Kidney epithelial cell (primary cell): ENCODE measurements around the gene PKD1L1. TPM values are rescaled to one million over a fixed set of nuclear protein-coding genes. Genes with fewer than 3 reads are reported as not detected.

Experiments used
- DNase-seq: peaks from one replicate; pipeline ENCODE4 v3.0.0-alpha.2; 2010; ENCODE audit warnings: low read depth
- H3K27me3 ChIP-seq: 2 replicates; pipeline ENCODE4 v1.6.0; 2011; ENCODE audit warnings: low read length; ENCODE audit not compliant: control insufficient read depth, insufficient read depth
- H3K36me3 ChIP-seq: 2 replicates; pipeline ENCODE4 v1.5.1; 2011; ENCODE audit warnings: low read length; ENCODE audit not compliant: control insufficient read depth, insufficient read depth
- H3K4me3 ChIP-seq: 2 replicates; pipeline ENCODE4 v1.5.1; 2011; ENCODE audit warnings: low read depth, mild to moderate bottlenecking, control low read depth, low read length
- total RNA-seq: library from RNA; depleted of rRNA; stranded (reverse); fragments of >200 nt; gene quantifications from 2 replicates; pipeline ENCODE4 v1.2.3, GENCODE V29; 2015
- TF ChIP-seq, protein P1 (sequence below): IDR thresholded peaks from 2 replicates; pipeline ENCODE4 v1.5.1; 2011; ENCODE audit warnings: mild to moderate bottlenecking, moderate library complexity, low read length, control low read depth, inconsistent platforms; ENCODE audit not compliant: insufficient read depth, poor library complexity, severe bottlenecking

The PKD1L1 gene
- total RNA-seq, 1 donor from 2014 or later, result 0.08 TPM

DNA sequence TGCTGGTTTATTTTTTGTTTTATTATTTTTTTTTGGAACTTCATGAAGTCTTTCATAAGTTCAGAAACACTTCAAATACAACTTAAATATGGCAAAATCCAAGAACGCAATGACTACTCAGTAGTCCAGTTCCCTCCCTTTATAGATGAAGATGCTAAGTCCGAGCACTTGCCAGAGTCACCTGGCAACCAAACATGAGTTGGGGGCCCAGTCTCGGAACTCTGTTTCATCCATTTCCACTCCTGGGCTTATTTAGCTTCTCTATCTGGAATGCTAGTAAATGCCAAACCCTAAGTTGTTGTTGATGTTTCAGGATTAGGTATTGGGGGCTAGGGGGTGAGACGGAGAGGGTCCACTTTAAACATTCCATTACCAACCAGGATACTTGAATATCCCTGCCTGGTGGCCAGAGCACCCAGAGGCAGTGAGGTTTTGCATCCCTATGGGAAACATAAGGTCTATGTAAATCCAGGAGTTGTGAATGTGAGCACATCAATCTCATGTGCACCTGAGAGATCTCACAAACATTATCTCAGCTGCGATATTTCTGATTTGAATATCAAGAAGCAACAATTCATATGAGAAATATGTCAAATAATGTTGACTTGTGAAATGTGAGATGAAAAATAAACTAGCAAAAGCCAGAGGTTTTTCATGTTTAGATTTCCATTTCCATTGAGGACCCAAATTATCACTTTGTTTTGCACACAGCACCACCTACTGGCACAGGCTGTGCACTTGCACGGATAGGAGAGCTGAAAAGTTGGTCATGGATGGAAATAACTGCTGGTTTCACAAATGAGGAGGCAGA, 129.3 kb downstream of the PKD1L1 start:
- Histone ChIP-seq H3K4me3 (no peak overlapping the region), H3K27me3 (no peaks in the 10 kb centered on the region), H3K36me3 (no peaks in the 10 kb centered on the region)
- DNase-seq, result peak; percentile 23
- TF ChIP-seq, protein P1, sequence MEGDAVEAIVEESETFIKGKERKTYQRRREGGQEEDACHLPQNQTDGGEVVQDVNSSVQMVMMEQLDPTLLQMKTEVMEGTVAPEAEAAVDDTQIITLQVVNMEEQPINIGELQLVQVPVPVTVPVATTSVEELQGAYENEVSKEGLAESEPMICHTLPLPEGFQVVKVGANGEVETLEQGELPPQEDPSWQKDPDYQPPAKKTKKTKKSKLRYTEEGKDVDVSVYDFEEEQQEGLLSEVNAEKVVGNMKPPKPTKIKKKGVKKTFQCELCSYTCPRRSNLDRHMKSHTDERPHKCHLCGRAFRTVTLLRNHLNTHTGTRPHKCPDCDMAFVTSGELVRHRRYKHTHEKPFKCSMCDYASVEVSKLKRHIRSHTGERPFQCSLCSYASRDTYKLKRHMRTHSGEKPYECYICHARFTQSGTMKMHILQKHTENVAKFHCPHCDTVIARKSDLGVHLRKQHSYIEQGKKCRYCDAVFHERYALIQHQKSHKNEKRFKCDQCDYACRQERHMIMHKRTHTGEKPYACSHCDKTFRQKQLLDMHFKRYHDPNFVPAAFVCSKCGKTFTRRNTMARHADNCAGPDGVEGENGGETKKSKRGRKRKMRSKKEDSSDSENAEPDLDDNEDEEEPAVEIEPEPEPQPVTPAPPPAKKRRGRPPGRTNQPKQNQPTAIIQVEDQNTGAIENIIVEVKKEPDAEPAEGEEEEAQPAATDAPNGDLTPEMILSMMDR, result peak; percentile 94

DNA sequence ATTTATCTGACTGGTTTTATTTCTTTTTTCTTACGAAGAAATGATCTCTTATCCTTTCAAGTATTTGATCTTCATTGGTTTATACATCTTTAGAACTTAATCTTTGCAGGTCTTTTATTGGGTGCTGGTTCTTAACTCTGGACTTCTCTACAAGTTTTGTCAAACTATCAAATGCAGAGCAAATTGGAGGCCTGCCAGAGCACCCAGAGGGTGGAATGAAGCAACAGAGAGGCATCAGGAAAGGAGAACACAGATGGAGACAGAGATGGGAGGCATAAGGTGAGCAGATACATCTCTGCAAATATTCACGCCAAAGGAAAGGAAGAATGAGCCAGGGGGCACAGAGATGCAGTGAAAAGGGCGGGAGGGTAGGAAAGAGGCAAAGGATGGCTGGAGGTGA, 130.3 kb downstream of the PKD1L1 start:
- no peak for DNase-seq
- Histone ChIP-seq H3K4me3 (no peak overlapping the region), H3K36me3 (no peaks in the 10 kb centered on the region), H3K27me3 (no peaks in the 10 kb centered on the region)
- TF ChIP-seq, protein P1, result no peak

DNA sequence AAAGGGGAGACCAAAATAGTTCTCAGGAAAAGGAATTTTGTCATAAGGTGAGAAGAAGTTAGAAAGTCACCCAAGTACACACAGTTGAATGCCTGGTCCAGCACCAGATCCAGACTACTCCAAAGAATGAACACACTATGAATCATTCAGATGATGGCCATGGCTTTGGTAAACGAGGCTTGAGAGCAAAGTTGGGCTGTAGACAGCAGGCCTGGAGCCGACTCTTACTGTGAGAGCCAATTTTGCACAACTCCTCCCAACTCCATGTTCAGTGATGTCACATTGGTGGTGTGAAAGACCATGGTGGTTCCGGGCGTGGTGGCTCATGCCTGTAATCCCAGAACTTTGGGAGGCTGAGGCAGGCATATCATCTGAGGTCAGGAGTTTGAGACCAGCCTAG, 131.6 kb downstream of the PKD1L1 start:
- Histone ChIP-seq H3K4me3 (no peak overlapping the region), H3K36me3 (no peaks in the 10 kb centered on the region), H3K27me3 (no peaks in the 10 kb centered on the region)
- no peak for DNase-seq
- TF ChIP-seq, protein P1, result no peak

DNA sequence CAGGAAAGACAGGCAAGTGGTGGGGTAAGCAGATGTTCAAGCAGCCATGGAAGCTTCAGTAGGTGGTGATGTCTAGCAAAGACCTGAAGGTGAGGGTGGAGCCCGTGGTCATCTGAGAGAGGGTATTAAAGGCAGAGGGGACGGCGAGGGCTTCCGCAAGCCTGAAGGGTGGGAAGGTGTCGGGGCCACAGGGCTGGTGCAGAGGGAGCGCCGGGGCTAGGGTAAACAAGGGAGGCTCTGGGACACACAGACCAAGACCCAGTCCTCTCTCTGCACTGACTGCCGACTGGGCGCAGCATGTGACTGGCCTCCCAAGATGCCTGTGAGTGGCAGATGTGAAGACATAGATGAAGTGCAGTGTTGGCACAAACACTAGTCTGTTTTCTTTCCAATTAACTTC, 132.4 kb downstream of the PKD1L1 start:
- Histone ChIP-seq H3K4me3 (no peak overlapping the region), H3K36me3 (no peaks in the 10 kb centered on the region), H3K27me3 (no peaks in the 10 kb centered on the region)
- no peak for DNase-seq
- TF ChIP-seq, protein P1, result no peak

DNA sequence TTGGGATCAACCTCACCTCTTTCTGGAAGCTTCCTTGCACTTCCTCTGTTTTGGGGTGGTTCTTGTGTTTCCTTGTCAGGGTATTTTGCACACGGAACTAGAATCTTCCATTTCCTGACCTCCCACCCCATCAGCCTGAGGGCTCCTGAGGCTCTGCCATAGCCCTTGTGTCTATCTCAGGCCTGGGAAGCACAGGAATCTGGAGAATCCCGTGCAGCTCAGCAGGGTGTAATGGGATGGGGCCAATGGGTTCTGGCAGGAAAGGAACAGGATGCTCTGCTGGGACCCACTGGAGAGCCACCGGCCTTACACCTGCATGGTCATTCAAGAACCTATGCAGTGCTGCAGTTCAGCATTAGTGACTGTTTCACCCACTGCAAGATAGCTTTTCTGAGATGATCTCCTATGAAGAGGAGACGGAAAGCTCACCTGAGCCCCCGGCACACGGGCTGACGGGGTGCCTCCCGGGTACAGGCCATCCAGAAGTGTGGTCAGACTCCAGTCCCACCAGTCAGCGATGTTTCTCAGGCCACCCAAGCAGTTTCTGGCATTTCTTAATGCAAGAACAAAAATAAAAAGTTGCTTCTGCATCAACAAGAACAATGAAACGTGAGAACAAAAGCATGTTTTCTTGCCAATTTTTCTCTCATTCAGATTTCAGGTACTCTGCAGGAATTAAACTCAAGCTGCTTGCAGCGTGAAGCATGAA, 133.2 kb downstream of the PKD1L1 start:
- TF ChIP-seq, protein P1, result no peak
- no peak for DNase-seq
- H3K4me3 ChIP-seq, result no peak overlapping the region

More for the DNA sequence above, 133.2 kb downstream of the PKD1L1 start:
- H3K27me3 ChIP-seq, result no peaks in the 10 kb centered on the region
- no peaks in the 10 kb centered on the region for H3K36me3 ChIP-seq
